ENCODE data around the gene FAM181B. TPM values are rescaled to one million over a fixed set of nuclear protein-coding genes. Genes with fewer than 3 reads are reported as not detected.

The FAM181B gene
- total and polyA plus RNA-seq, 2 donors (not counting 1 experiment from before 2014, with no cell fraction given) = 0.17 TPM; not detected in 1

DNA sequence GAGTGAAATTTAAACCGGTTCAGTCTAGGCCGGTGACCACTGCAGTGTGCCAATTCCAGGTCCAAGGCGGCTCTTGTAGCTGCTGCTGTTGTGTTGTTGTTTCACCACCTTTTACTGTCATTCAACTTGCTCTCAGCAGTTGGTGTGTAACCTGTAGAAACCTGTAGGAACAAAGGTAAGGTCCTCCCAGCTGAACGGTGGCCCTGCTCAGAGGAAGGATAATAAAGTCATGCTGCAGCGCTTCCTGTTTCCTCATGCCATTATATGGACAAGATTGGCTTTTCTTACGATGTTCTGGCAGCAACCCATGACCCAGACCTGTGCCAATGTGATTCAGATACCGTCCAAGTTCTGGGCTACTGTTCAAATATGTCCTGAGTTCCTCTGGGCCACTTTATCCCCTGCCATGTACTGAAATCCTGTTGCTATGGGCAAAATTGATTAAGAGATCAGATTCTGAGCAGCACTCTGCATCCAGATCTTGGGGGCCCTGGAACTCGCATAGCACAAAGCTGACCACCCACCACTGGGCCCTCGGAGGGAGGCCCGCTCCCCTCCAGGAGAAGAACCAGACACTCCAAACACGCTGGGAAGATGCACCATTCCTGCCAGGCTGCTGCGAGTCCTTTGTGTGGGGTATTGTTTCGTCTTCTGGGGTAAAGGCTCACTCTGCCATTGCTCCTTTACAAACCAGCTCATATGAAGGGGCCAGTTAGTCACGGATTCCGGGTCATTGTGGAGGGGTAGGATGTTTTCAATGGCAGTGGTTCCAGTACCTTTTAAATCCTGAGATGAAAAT lies 13.2 kb downstream of the FAM181B start:
- H2AFZ ChIP-seq (ENCODE audit: low read length) = no peak overlapping the region
- TF ChIP-seq, protein P1, sequence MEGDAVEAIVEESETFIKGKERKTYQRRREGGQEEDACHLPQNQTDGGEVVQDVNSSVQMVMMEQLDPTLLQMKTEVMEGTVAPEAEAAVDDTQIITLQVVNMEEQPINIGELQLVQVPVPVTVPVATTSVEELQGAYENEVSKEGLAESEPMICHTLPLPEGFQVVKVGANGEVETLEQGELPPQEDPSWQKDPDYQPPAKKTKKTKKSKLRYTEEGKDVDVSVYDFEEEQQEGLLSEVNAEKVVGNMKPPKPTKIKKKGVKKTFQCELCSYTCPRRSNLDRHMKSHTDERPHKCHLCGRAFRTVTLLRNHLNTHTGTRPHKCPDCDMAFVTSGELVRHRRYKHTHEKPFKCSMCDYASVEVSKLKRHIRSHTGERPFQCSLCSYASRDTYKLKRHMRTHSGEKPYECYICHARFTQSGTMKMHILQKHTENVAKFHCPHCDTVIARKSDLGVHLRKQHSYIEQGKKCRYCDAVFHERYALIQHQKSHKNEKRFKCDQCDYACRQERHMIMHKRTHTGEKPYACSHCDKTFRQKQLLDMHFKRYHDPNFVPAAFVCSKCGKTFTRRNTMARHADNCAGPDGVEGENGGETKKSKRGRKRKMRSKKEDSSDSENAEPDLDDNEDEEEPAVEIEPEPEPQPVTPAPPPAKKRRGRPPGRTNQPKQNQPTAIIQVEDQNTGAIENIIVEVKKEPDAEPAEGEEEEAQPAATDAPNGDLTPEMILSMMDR (conservative IDR thresholded peaks at IDR 0.05 in 1 of 2, IDR thresholded peaks at IDR 0.05 in 1 of 2; ENCODE audit: low read depth in 1 of 2, low read length in 2 of 2) = no peak
- no peak for TF ChIP-seq EZH2 (IDR thresholded peaks at IDR 0.05; ENCODE audit: low read length, missing control alignments)
- H3K4me2 ChIP-seq (ENCODE audit: extremely low read depth, insufficient read depth, low read length) = no peak overlapping the region
- H4K20me1 ChIP-seq (ENCODE audit: control insufficient read depth, extremely low read depth, insufficient read depth, low read length) = no peaks in the 10 kb centered on the region
- no peaks in the 10 kb centered on the region for H3K9me3 ChIP-seq (ENCODE audit: control insufficient read depth, insufficient read depth, low read depth, low read length)
- H3K79me2 ChIP-seq (ENCODE audit: control insufficient read depth, insufficient read depth, low read length) = no peaks in the 10 kb centered on the region
- H3K36me3 ChIP-seq (ENCODE audit: control insufficient read depth, insufficient read depth, low read length) = no peaks in the 10 kb centered on the region
- DNase-seq (ENCODE audit: low read depth in 2 of 2) = no peak
- H3K4me3 ChIP-seq (replicated peaks in 1 of 4; ENCODE audit: control extremely low read depth in 1 of 4, insufficient read depth in 1 of 4, low read depth in 3 of 4, low read length in 4 of 4) = no peak overlapping the region
- no peaks in the 10 kb centered on the region for H3K4me1 ChIP-seq (ENCODE audit: control insufficient read depth, extremely low read depth, insufficient read depth, low read length)
- no peak overlapping the region for H3K9ac ChIP-seq (ENCODE audit: insufficient read depth, low read length)
- no peak overlapping the region for H3K27ac ChIP-seq (ENCODE audit: insufficient read depth, low read length)
- no peaks in the 10 kb centered on the region for H3K27me3 ChIP-seq (ENCODE audit: control insufficient read depth, insufficient read depth, low read length)

DNA sequence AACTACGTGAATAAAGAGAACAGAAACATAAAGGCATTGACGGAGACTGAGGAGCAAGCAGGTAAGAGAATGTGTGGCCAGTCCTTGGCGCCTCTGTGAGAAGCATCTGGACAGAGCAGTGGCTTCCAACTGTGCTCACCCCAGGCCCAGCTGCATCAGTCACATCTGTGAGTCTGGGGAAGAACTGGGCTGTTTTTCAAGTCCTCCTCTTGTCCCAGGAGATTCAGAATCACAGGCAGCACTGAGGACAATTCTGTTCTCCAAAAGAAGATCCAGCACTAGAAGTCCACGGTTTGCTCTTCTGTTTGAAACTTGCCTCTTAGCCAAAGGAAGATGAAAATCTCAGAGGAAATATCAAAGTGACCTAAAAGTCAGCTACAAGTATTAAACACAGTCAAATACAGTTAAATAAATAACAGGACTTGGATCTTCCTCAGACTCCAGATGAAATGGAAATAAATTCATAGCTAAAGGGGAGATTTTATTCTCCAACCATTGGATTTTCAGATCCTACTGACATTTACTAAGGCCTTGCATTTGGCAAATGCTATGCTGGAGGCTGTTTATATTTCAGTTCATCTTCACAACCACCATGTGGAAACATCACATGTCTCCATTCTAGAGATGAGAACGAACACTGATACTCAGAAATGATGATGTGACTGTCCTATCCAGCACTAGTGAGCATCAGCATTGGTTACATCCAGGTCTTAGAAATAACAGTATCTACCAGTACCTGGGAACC lies 14.1 kb downstream of the FAM181B start:
- Histone ChIP-seq H3K27ac (ENCODE audit: insufficient read depth, low read length) (no peak overlapping the region), H2AFZ (ENCODE audit: low read length) (no peak overlapping the region), H3K4me3 (replicated peaks in 1 of 4; ENCODE audit: control extremely low read depth in 1 of 4, insufficient read depth in 1 of 4, low read depth in 3 of 4, low read length in 4 of 4) (no peak overlapping the region), H3K9me3 (ENCODE audit: control insufficient read depth, insufficient read depth, low read depth, low read length) (no peaks in the 10 kb centered on the region), H3K27me3 (ENCODE audit: control insufficient read depth, insufficient read depth, low read length) (no peaks in the 10 kb centered on the region), H3K36me3 (ENCODE audit: control insufficient read depth, insufficient read depth, low read length) (no peaks in the 10 kb centered on the region), H3K79me2 (ENCODE audit: control insufficient read depth, insufficient read depth, low read length) (no peaks in the 10 kb centered on the region), H3K9ac (ENCODE audit: insufficient read depth, low read length) (no peak overlapping the region), H3K4me1 (ENCODE audit: control insufficient read depth, extremely low read depth, insufficient read depth, low read length) (no peaks in the 10 kb centered on the region), H3K4me2 (ENCODE audit: extremely low read depth, insufficient read depth, low read length) (no peak overlapping the region), H4K20me1 (ENCODE audit: control insufficient read depth, extremely low read depth, insufficient read depth, low read length) (no peaks in the 10 kb centered on the region)
- TF ChIP-seq, protein P1 (conservative IDR thresholded peaks at IDR 0.05 in 1 of 2, IDR thresholded peaks at IDR 0.05 in 1 of 2; ENCODE audit: low read depth in 1 of 2, low read length in 2 of 2) = no peak
- no peak for TF ChIP-seq EZH2 (IDR thresholded peaks at IDR 0.05; ENCODE audit: low read length, missing control alignments)
- no peak for DNase-seq (ENCODE audit: low read depth in 2 of 2)

DNA sequence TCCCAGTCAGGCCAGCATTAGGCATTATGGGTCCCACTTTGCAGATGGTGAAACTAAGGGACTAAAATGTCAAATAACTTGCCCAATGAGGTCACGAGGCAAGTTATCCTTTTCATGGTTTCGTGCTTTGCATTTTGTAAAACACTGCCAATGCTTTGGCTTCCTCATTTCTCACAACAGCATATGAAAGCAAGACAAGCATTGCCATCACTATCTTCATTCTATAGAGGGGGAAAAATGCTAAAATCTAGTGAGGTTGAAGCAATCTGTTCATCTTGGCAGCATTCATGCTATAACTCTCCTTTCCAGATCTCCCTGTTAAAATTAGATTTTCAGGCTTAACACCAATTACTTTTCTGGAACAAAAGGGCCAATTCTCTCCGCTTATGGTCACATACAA lies 14.8 kb downstream of the FAM181B start:
- H3K9ac ChIP-seq (ENCODE audit: insufficient read depth, low read length) = no peak overlapping the region
- no peak overlapping the region for H3K4me3 ChIP-seq (replicated peaks in 1 of 4; ENCODE audit: control extremely low read depth in 1 of 4, insufficient read depth in 1 of 4, low read depth in 3 of 4, low read length in 4 of 4)
- H4K20me1 ChIP-seq (ENCODE audit: control insufficient read depth, extremely low read depth, insufficient read depth, low read length) = no peaks in the 10 kb centered on the region
- no peak overlapping the region for H3K4me2 ChIP-seq (ENCODE audit: extremely low read depth, insufficient read depth, low read length)
- H3K9me3 ChIP-seq (ENCODE audit: control insufficient read depth, insufficient read depth, low read depth, low read length) = no peaks in the 10 kb centered on the region
- H3K27me3 ChIP-seq (ENCODE audit: control insufficient read depth, insufficient read depth, low read length) = no peaks in the 10 kb centered on the region
- no peak for DNase-seq (ENCODE audit: low read depth in 2 of 2)
- H3K4me1 ChIP-seq (ENCODE audit: control insufficient read depth, extremely low read depth, insufficient read depth, low read length) = no peaks in the 10 kb centered on the region
- no peak overlapping the region for H3K27ac ChIP-seq (ENCODE audit: insufficient read depth, low read length)
- no peak overlapping the region for H2AFZ ChIP-seq (ENCODE audit: low read length)
- TF ChIP-seq EZH2 (IDR thresholded peaks at IDR 0.05; ENCODE audit: low read length, missing control alignments) = no peak
- TF ChIP-seq, protein P1 (conservative IDR thresholded peaks at IDR 0.05 in 1 of 2, IDR thresholded peaks at IDR 0.05 in 1 of 2; ENCODE audit: low read depth in 1 of 2, low read length in 2 of 2) = no peak
- no peaks in the 10 kb centered on the region for H3K36me3 ChIP-seq (ENCODE audit: control insufficient read depth, insufficient read depth, low read length)
- H3K79me2 ChIP-seq (ENCODE audit: control insufficient read depth, insufficient read depth, low read length) = no peaks in the 10 kb centered on the region

Measured in fibroblast of lung (primary cell).